H9 (cell line): Measurements from ENCODE around the gene WDR44. TPM values are rescaled to one million over a fixed set of nuclear protein-coding genes. Genes with fewer than 3 reads are reported as not detected.

Source experiments
- DNase-seq: peaks from one replicate; pipeline ENCODE4 v3.0.0-alpha.2; 2017
- H2AFZ ChIP-seq: one replicate; pipeline ENCODE4 v1.6.1; 2013; ENCODE audit warnings: mild to moderate bottlenecking, low read length, control low read depth, moderate library complexity
- H2AK5ac ChIP-seq: 2 replicates; pipeline ENCODE4 v1.6.1; 2013; ENCODE audit warnings: low read length, control low read depth, mixed read lengths; ENCODE audit not compliant: insufficient read length
- H2BK120ac ChIP-seq: one replicate; pipeline ENCODE4 v1.6.1; 2013; ENCODE audit warnings: low read depth, mild to moderate bottlenecking, low read length, control low read depth, inconsistent platforms; ENCODE audit not compliant: poor library complexity, severe bottlenecking
- H2BK12ac ChIP-seq: 2 replicates; pipeline ENCODE4 v1.6.1; 2013; ENCODE audit warnings: low read length, control low read depth, mixed read lengths, low read depth; ENCODE audit not compliant: insufficient read length
- H2BK15ac ChIP-seq: 2 replicates; pipeline ENCODE4 v1.6.1; 2013; ENCODE audit warnings: low read depth, low read length, control low read depth
- H2BK20ac ChIP-seq: one replicate; pipeline ENCODE4 v1.6.1; 2013; ENCODE audit warnings: low read depth, mild to moderate bottlenecking, low read length, control low read depth, inconsistent platforms; ENCODE audit not compliant: poor library complexity, severe bottlenecking
- H2BK5ac ChIP-seq: 2 replicates; pipeline ENCODE4 v1.6.1; 2013; ENCODE audit warnings: low read length, control low read depth, mixed read lengths; ENCODE audit not compliant: insufficient read length
- H3K14ac ChIP-seq: 2 replicates; pipeline ENCODE4 v1.6.1; 2013; ENCODE audit warnings: low read length, control low read depth; ENCODE audit not compliant: insufficient read depth
- H3K18ac ChIP-seq: 2 replicates; pipeline ENCODE4 v1.6.1; 2013; ENCODE audit warnings: low read depth, mild to moderate bottlenecking, mixed read lengths, low read length, control low read depth; ENCODE audit not compliant: insufficient read length
- H3K23ac ChIP-seq: 2 replicates; pipeline ENCODE4 v1.6.1; 2013; ENCODE audit warnings: low read length, control low read depth, mixed read lengths, low read depth; ENCODE audit not compliant: insufficient read length
- H3K23me2 ChIP-seq: 2 replicates; pipeline ENCODE4 v1.6.1; 2013; ENCODE audit warnings: low read depth, mild to moderate bottlenecking, mixed read lengths, low read length, control low read depth; ENCODE audit not compliant: insufficient read length, poor library complexity, severe bottlenecking
- H3K27ac ChIP-seq: 2 replicates; pipeline ENCODE4 v1.5.1; 2013; ENCODE audit warnings: low read length, control low read depth, mixed read lengths, low read depth; ENCODE audit not compliant: insufficient read length
- H3K27me3 ChIP-seq: 2 replicates; pipeline ENCODE4 v1.6.1; 2013; ENCODE audit warnings: low read length, control low read depth, inconsistent platforms; ENCODE audit not compliant: insufficient read depth
- H3K4ac ChIP-seq: 2 replicates; pipeline ENCODE4 v1.6.1; 2013; ENCODE audit warnings: low read depth, mild to moderate bottlenecking, control low read depth, inconsistent platforms, low read length, moderate library complexity
- H3K4me1 ChIP-seq: 2 replicates; pipeline ENCODE4 v1.6.1; 2013; ENCODE audit warnings: low read length, control low read depth, inconsistent platforms; ENCODE audit not compliant: insufficient read depth
- H3K4me2 ChIP-seq: 2 replicates; pipeline ENCODE4 v1.6.1; 2013; ENCODE audit warnings: low read length, control low read depth, mixed read lengths; ENCODE audit not compliant: insufficient read length, insufficient read depth
- H3K56ac ChIP-seq: 2 replicates; pipeline ENCODE4 v1.6.1; 2013; ENCODE audit warnings: low read depth, mild to moderate bottlenecking, mixed read lengths, low read length, control low read depth; ENCODE audit not compliant: insufficient read length
- H3K79me1 ChIP-seq: 2 replicates; pipeline ENCODE4 v1.6.1; 2013; ENCODE audit warnings: low read depth, mild to moderate bottlenecking, moderate library complexity, low read length, control low read depth, inconsistent platforms; ENCODE audit not compliant: insufficient read depth, poor library complexity, severe bottlenecking
- H3K79me2 ChIP-seq: 2 replicates; pipeline ENCODE4 v1.6.1; 2013; ENCODE audit warnings: low read length, control low read depth, inconsistent platforms; ENCODE audit not compliant: insufficient read depth
- H3K9ac ChIP-seq: 2 replicates; pipeline ENCODE4 v1.6.1; 2013; ENCODE audit warnings: low read length, control low read depth, mixed read lengths; ENCODE audit not compliant: insufficient read length; ENCODE audit errors: extremely low read depth
- H3K9me3 ChIP-seq: one replicate; pipeline ENCODE4 v1.6.1; 2013; ENCODE audit warnings: low read depth, low read length, inconsistent platforms; ENCODE audit not compliant: control insufficient read depth
- H3T11ph ChIP-seq: one replicate; pipeline ENCODE4 v1.6.1; 2013; ENCODE audit warnings: mild to moderate bottlenecking, low read length, control low read depth, inconsistent platforms
- H4K20me1 ChIP-seq: one replicate; pipeline ENCODE4 v1.6.1; 2013; ENCODE audit not compliant: control insufficient read depth, insufficient read length, insufficient read depth
- H4K5ac ChIP-seq: 2 replicates; pipeline ENCODE4 v1.6.1; 2013; ENCODE audit warnings: low read depth, mild to moderate bottlenecking, mixed read lengths, low read length, control low read depth; ENCODE audit not compliant: insufficient read length
- H4K8ac ChIP-seq: replicated peaks from 2 replicates; pipeline ENCODE4 v1.6.1; 2013; ENCODE audit warnings: low read length, control low read depth, mixed read lengths, low read depth; ENCODE audit not compliant: insufficient read length
- H4K91ac ChIP-seq: 2 replicates; pipeline ENCODE4 v1.6.1; 2013; ENCODE audit warnings: low read depth, mild to moderate bottlenecking, moderate library complexity, mixed read lengths, low read length, control low read depth; ENCODE audit not compliant: insufficient read length
- H3K27ac Mint-ChIP-seq, 3 experiments: 2 replicates in 2 of 3; 3 replicates in 1 of 3; pipeline ENCODE4 v1.8.0; 2020 to 2021; ENCODE audit warnings: mixed read lengths in 3 of 3, mild to moderate bottlenecking in 1 of 3, moderate library complexity in 1 of 3
- H3K27me3 Mint-ChIP-seq: 2 replicates; pipeline ENCODE4 v1.8.0; 2021; ENCODE audit warnings: low read depth, mild to moderate bottlenecking, moderate library complexity, mixed read lengths
- H3K36me3 Mint-ChIP-seq, 3 experiments: 2 replicates in 2 of 3; 3 replicates in 1 of 3; pipeline ENCODE4 v1.8.0; 2020 to 2021; ENCODE audit warnings: low read depth in 3 of 3, mixed read lengths in 3 of 3; ENCODE audit not compliant: insufficient read depth in 1 of 3
- H3K4me1 Mint-ChIP-seq, 2 experiments: 2 replicates each; pipeline ENCODE4 v1.8.0; 2020; ENCODE audit warnings: mixed read lengths in 2 of 2
- H3K4me3 Mint-ChIP-seq, 2 experiments: 2 replicates in 1 of 2; 3 replicates in 1 of 2; pipeline ENCODE4 v1.8.0; 2020 to 2021; ENCODE audit warnings: mild to moderate bottlenecking in 2 of 2, mixed read lengths in 2 of 2, moderate library complexity in 1 of 2
- H3K9me3 Mint-ChIP-seq, 2 experiments: 2 replicates in 1 of 2; 3 replicates in 1 of 2; pipeline ENCODE4 v1.8.0; 2020; ENCODE audit warnings: mild to moderate bottlenecking in 2 of 2, mixed read lengths in 2 of 2, moderate library complexity in 1 of 2
- CTCF ChIP-seq: fragments of 200-600 bp; sonication (generic); conservative IDR thresholded peaks from 3 replicates; pipeline ENCODE4 v1.8.0; 2021; ENCODE audit warnings: antibody characterized with exemption, mild to moderate bottlenecking
- WGBS: extraction: QIAGEN DNeasy Blood & Tissue Kit; methylation state at CpG from one replicate; pipeline ENCODE4 v1.1.7; 2013; ENCODE audit warnings: missing lambda C conversion rate, low lambda C conversion rate, mixed read lengths; ENCODE audit not compliant: insufficient read length; ENCODE audit errors: extremely low coverage; 5-methylcytosine and 5-hydroxymethylcytosine counted together
- total RNA-seq: library from RNA; stranded (reverse); gene quantifications from 2 replicates; pipeline ENCODE4 v1.2.1, GENCODE V29; 2021

The WDR44 gene
- total RNA-seq, 1 experiment from 2014 or later: 29.6 TPM

- Histone ChIP-seq H3K27me3 (peaks cover 6% of the 10 kb centered on the region; the same call in 1 of the 2 replicates), H3K56ac (no peak overlapping the region), H3K27ac (no peak overlapping the region), H2BK15ac (no peak overlapping the region), H2AFZ (no peak overlapping the region), H4K8ac (no peak overlapping the region), H3K79me1 (no peaks in the 10 kb centered on the region), H3K79me2 (no peaks in the 10 kb centered on the region), H4K91ac (no peak overlapping the region), H3K14ac (no peak overlapping the region), H3K4me2 (no peak overlapping the region), H4K20me1 (no peaks in the 10 kb centered on the region), H3K18ac (no peak overlapping the region), H3K23ac (no peak overlapping the region), H3K4me1 (peaks cover 2% of the 10 kb centered on the region; the same call in 1 of the 2 replicates), H3T11ph (no peak overlapping the region), H3K4ac (no peak overlapping the region), H3K23me2 (peaks cover 9% of the 10 kb centered on the region), H3K9me3 (peaks cover 20% of the 10 kb centered on the region), H2BK120ac (no peak overlapping the region), H2BK12ac (no peak overlapping the region), H3K9ac (no peak overlapping the region), H2AK5ac (no peak overlapping the region), H4K5ac (no peak overlapping the region), H2BK20ac (no peak overlapping the region), H2BK5ac (no peak overlapping the region)
- no CpG with 5 or more reads among the region's 3 CpGs for WGBS
- Mint-ChIP-seq H3K36me3 (peaks cover 2 to 8% (median 3%) of the 10 kb centered on the region in 3 experiments; a peak in 5 of 7 replicates), H3K4me1 (peaks cover 11 to 18% of the 10 kb centered on the region in 2 experiments), H3K9me3 (peaks cover 9 to 67% of the 10 kb centered on the region in 2 experiments; a peak in 4 of 5 replicates), H3K4me3 (no peak overlapping the region), H3K27me3 (peaks cover 25% of the 10 kb centered on the region), H3K27ac (no peak overlapping the region)
- no peak for DNase-seq
- no peak for TF ChIP-seq CTCF
These were observed 147.1 kb downstream of the WDR44 start for GRCh38 chrX:118493016-118493415.
